HepG2 (cell line): ENCODE measurements around the gene LBX2. TPM values are rescaled to one million over a fixed set of nuclear protein-coding genes. Genes with fewer than 3 reads are reported as not detected.

Experiments used
- ARNT2 ChIP-seq: sonication (generic); formaldehyde crosslinking; IDR thresholded peaks from 2 replicates; pipeline ENCODE4 v1.8.0; 2022; ENCODE audit warnings: mild to moderate bottlenecking, low read depth, missing genetic modification reagents, moderate library complexity
- ARNTL ChIP-seq: sonication (generic); formaldehyde crosslinking; IDR thresholded peaks from 2 replicates; pipeline ENCODE4 v1.4.0; 2020; ENCODE audit warnings: mild to moderate bottlenecking, missing genetic modification reagents
- CREM ChIP-seq, 2 experiments: sonication (generic) in 1 of 2; formaldehyde crosslinking in 1 of 2; IDR thresholded peaks; 2 replicates each; pipeline versions ENCODE4 v1.4.0 to v1.6.1; 2016 to 2020; ENCODE audit warnings: antibody characterized with exemption in 1 of 2, mild to moderate bottlenecking in 1 of 2, missing genetic modification reagents in 1 of 2
- ETV6 ChIP-seq: sonication (generic); formaldehyde crosslinking; conservative IDR thresholded peaks from 2 replicates; pipeline ENCODE4 v1.4.0; 2020; ENCODE audit warnings: missing genetic modification reagents
- MED1 ChIP-seq: sonication (generic); formaldehyde crosslinking; IDR thresholded peaks from 2 replicates; pipeline ENCODE4 v1.4.0; 2020; ENCODE audit warnings: missing genetic modification reagents
- NFYB ChIP-seq: sonication (generic); formaldehyde crosslinking; IDR thresholded peaks from 2 replicates; pipeline ENCODE4 v1.4.0; 2020; ENCODE audit warnings: missing genetic modification reagents
- NRL ChIP-seq: sonication (generic); formaldehyde crosslinking; IDR thresholded peaks from 2 replicates; pipeline ENCODE4 v1.5.0; 2020; ENCODE audit warnings: missing genetic modification reagents, mild to moderate bottlenecking, moderate library complexity, borderline replicate concordance
- POLR2AphosphoS2 ChIP-seq: IDR thresholded peaks from 2 replicates; pipeline ENCODE4 v1.6.1; 2011; ENCODE audit warnings: low read depth, low read length, improper control_type of control experiment
- RBFOX2 ChIP-seq: fragments of 200-400 bp; formaldehyde crosslinking; IDR thresholded peaks from 2 replicates; pipeline ENCODE4 v1.6.1; 2017; ENCODE audit warnings: low read depth, mild to moderate bottlenecking, low read length
- SMYD3 ChIP-seq: sonication (generic); formaldehyde crosslinking; IDR thresholded peaks from 2 replicates; pipeline ENCODE4 v1.8.1; 2023; ENCODE audit warnings: mild to moderate bottlenecking, missing genetic modification reagents
- SP1 ChIP-seq, 2 experiments: fragments of 450-650 bp in 1 of 2; sonication (generic) in 1 of 2; formaldehyde crosslinking in 1 of 2; IDR thresholded peaks; 2 replicates each; pipeline versions ENCODE4 v1.4.0 to v1.6.1; 2016 to 2020; ENCODE audit warnings: missing genetic modification reagents in 1 of 2
- ZBTB42 ChIP-seq: sonication (generic); formaldehyde crosslinking; IDR thresholded peaks from 2 replicates; pipeline ENCODE4 v1.5.0; 2020; ENCODE audit warnings: mild to moderate bottlenecking, missing genetic modification reagents
- ZMAT3 ChIP-seq: sonication (generic); formaldehyde crosslinking; conservative IDR thresholded peaks from 2 replicates; pipeline ENCODE4 v1.7.0; 2021; ENCODE audit warnings: missing genetic modification reagents
- ZNF124 ChIP-seq: sonication (generic); formaldehyde crosslinking; IDR thresholded peaks from 2 replicates; pipeline ENCODE4 v1.4.0; 2020; ENCODE audit warnings: missing genetic modification reagents
- ZNF264 ChIP-seq: sonication (generic); formaldehyde crosslinking; IDR thresholded peaks from 2 replicates; pipeline ENCODE4 v1.4.0; 2020; ENCODE audit warnings: missing genetic modification reagents
- ZNF652 ChIP-seq: IDR thresholded peaks from 2 replicates; pipeline ENCODE4 v1.6.1; 2016; ENCODE audit warnings: low read depth, borderline replicate concordance
- ZNF724P ChIP-seq: sonication (generic); formaldehyde crosslinking; IDR thresholded peaks from 2 replicates; pipeline ENCODE4 v1.8.0; 2022; ENCODE audit warnings: missing genetic modification reagents, borderline replicate concordance
- ZNF83 ChIP-seq: sonication (generic); formaldehyde crosslinking; IDR thresholded peaks from 2 replicates; pipeline ENCODE4 v1.4.0; 2020; ENCODE audit warnings: missing genetic modification reagents, mild to moderate bottlenecking, borderline replicate concordance
- polyA plus RNA-seq, 8 experiments: library from polyadenylated mRNA; depleted of rRNA in 3 of 8; stranded (reverse) in 7 of 8; unstranded in 1 of 8; fragments of >200 nt; fragmentation: Illumina TruSeq in 4 of 8; extraction: Trizol in 4 of 8; gene quantifications; 2 replicates each; pipeline versions ENCODE4 v1.2.1 to v1.2.3, GENCODE V29; 2011 to 2016; ENCODE audit warnings: low read depth in 4 of 8, missing spikeins in 1 of 8, mixed read lengths in 1 of 8; ENCODE audit not compliant: insufficient read depth in 1 of 8
- total RNA-seq, 5 experiments: library from RNA; depleted of rRNA; stranded (reverse); fragments of >200 nt; fragmentation: Illumina TruSeq; extraction: Trizol; gene quantifications; 2 replicates each; pipeline ENCODE4 v1.2.3, GENCODE V29; 2016; ENCODE audit warnings: low read depth in 1 of 5
- TF ChIP-seq, protein P1 (sequence below): IDR thresholded peaks from 2 replicates; pipeline ENCODE4 v1.6.1; 2016; ENCODE audit warnings: missing compliant biosample characterization, missing genetic modification reagents, borderline replicate concordance
- TF ChIP-seq, protein P2 (sequence below): sonication (generic); formaldehyde crosslinking; IDR thresholded peaks from 2 replicates; pipeline ENCODE4 v1.5.0; 2020; ENCODE audit warnings: missing genetic modification reagents
- TF ChIP-seq, protein P3 (sequence below): sonication (generic); formaldehyde crosslinking; IDR thresholded peaks from 2 replicates; pipeline ENCODE4 v1.5.1; 2020; ENCODE audit warnings: mild to moderate bottlenecking, missing genetic modification reagents, moderate library complexity
- TF ChIP-seq, protein P4 (sequence below): IDR thresholded peaks from 2 replicates; pipeline ENCODE4 v1.6.1; 2016; ENCODE audit warnings: mild to moderate bottlenecking
- TF ChIP-seq, protein P5 (sequence below): sonication (generic); formaldehyde crosslinking; IDR thresholded peaks from 2 replicates; pipeline ENCODE4 v1.8.1; 2023; ENCODE audit warnings: mild to moderate bottlenecking, moderate library complexity, missing genetic modification reagents

LBX2 gene
- total and polyA plus RNA-seq, 2 of the 13 experiments (the other 11 are each of a cell fraction or from before 2014, with no cell fraction given), result 6.4 to 8.1 TPM

DNA sequence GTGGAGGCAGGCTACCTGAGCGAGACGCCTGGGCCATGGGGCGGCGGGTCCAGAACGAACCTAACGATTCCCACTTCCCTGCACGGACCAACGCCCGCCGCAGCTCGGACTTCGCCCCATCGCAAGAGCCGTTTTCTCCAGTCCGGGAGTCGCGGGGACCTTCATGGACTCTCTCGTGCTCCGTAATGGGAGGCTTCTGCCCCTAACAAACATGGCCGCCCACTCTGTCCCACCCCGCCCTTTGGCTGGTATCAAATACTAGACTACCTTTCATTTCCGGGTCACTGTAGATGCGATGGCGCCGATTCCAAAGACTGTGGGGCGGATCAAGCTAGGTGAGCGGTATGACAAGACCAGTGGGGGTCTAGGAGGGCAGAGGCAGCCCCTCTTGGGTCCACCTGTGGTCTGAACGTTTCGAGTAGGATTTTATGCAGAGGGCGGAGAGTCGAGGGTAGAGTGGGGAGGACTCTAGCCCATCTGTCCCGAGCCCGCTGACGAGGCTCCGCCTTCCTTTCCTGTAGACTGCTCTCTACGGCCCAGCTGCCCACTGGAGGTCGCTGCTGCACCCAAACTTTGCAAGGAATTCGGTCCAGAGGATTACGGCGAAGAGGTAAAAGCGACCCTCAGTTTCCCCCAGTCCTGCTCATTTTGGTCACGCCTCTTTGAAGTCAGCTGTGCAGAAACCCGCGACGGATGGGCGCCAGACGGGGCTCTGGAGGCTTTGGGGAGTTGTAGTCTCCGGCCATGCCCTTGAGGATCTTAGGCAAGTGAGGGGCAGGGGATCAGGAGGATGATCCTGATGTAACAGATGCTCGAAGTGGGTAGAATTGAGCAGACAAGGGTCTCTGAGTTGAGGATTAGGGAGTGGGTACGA lies 16.4 kb downstream of the LBX2 start, which contains the start of the genes CCDC142 and TTC31 (continued):
- TF ChIP-seq ZNF724P (CRISPR knock-in tag), result peak; percentile 51
- peak; percentile 87; the same call in 1 of the 2 replicates for TF ChIP-seq ZBTB42
- TF ChIP-seq, protein P1, sequence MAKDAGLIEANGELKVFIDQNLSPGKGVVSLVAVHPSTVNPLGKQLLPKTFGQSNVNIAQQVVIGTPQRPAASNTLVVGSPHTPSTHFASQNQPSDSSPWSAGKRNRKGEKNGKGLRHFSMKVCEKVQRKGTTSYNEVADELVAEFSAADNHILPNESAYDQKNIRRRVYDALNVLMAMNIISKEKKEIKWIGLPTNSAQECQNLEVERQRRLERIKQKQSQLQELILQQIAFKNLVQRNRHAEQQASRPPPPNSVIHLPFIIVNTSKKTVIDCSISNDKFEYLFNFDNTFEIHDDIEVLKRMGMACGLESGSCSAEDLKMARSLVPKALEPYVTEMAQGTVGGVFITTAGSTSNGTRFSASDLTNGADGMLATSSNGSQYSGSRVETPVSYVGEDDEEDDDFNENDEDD (CRISPR knock-in tag), result peak; percentile 78
- TF ChIP-seq ETV6 (CRISPR knock-in tag), result no peak
- TF ChIP-seq ZNF83 (CRISPR knock-in tag), result no peak; the same call in 1 of the 2 replicates
- peak; percentile 51; the same call in 1 of the 2 replicates for TF ChIP-seq ARNT2 (CRISPR knock-in tag)
- peak; percentile 38; the same call in 1 of the 2 replicates for TF ChIP-seq ZNF652 (CRISPR knock-in tag)
- TF ChIP-seq, protein P2, sequence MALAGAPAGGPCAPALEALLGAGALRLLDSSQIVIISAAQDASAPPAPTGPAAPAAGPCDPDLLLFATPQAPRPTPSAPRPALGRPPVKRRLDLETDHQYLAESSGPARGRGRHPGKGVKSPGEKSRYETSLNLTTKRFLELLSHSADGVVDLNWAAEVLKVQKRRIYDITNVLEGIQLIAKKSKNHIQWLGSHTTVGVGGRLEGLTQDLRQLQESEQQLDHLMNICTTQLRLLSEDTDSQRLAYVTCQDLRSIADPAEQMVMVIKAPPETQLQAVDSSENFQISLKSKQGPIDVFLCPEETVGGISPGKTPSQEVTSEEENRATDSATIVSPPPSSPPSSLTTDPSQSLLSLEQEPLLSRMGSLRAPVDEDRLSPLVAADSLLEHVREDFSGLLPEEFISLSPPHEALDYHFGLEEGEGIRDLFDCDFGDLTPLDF (CRISPR knock-in tag), result peak; percentile 87
- TF ChIP-seq, protein P3, sequence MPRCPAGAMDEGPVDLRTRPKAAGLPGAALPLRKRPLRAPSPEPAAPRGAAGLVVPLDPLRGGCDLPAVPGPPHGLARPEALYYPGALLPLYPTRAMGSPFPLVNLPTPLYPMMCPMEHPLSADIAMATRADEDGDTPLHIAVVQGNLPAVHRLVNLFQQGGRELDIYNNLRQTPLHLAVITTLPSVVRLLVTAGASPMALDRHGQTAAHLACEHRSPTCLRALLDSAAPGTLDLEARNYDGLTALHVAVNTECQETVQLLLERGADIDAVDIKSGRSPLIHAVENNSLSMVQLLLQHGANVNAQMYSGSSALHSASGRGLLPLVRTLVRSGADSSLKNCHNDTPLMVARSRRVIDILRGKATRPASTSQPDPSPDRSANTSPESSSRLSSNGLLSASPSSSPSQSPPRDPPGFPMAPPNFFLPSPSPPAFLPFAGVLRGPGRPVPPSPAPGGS, result no peak; the same call in 1 of the 2 replicates
- no peak for TF ChIP-seq SP1 (IDR thresholded peaks at IDR 0.05)
- peak; percentile 54 for TF ChIP-seq SP1 (CRISPR knock-in tag; IDR thresholded peaks at IDR 0.05)
- TF ChIP-seq ZMAT3, result peak; percentile 26
- TF ChIP-seq, protein P4, sequence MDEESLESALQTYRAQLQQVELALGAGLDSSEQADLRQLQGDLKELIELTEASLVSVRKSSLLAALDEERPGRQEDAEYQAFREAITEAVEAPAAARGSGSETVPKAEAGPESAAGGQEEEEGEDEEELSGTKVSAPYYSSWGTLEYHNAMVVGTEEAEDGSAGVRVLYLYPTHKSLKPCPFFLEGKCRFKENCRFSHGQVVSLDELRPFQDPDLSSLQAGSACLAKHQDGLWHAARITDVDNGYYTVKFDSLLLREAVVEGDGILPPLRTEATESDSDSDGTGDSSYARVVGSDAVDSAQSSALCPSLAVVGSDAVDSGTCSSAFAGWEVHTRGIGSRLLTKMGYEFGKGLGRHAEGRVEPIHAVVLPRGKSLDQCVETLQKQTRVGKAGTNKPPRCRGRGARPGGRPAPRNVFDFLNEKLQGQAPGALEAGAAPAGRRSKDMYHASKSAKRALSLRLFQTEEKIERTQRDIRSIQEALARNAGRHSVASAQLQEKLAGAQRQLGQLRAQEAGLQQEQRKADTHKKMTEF (CRISPR knock-in tag), result peak; percentile 91
- TF ChIP-seq, protein P5, sequence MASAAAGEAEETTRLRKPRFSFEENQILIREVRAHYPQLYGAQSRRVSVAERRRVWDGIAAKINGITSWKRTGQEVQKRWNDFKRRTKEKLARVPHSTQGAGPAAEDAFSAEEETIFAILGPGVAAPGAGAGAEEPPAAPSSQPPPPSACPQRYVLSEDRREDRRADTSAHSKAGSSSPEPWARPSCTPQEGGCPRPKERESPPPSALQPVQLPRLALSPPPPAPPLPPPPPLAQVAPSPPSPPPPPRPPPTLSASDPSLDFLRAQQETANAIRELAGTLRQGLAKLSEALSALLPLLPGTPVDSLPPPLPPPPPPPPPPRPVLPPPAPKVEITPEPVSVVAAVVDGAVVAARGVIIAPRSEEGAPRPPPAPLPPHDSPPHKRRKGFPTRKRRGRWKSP (CRISPR knock-in tag), result peak; percentile 85
- peak; percentile 46; the same call in 1 of the 2 replicates for TF ChIP-seq ZNF124 (CRISPR knock-in tag)
- no peak; the same call in 1 of the 2 replicates for TF ChIP-seq NRL (CRISPR knock-in tag)
- no peak for TF ChIP-seq POLR2AphosphoS2
- TF ChIP-seq CREM (IDR thresholded peaks at IDR 0.05), result peak; percentile 98
- TF ChIP-seq CREM (CRISPR knock-in tag; IDR thresholded peaks at IDR 0.05), result no peak
- TF ChIP-seq NFYB (CRISPR knock-in tag), result peak; percentile 50; the same call in 1 of the 2 replicates
- peak; percentile 75 for TF ChIP-seq MED1 (CRISPR knock-in tag)
- TF ChIP-seq SMYD3 (CRISPR knock-in tag), result peak; percentile 26
- TF ChIP-seq ARNTL (CRISPR knock-in tag), result peak; percentile 47; the same call in 1 of the 2 replicates
- no peak for TF ChIP-seq RBFOX2
- TF ChIP-seq ZNF264, result no peak; the same call in 1 of the 2 replicates
